ENCODE data around the gene KRT81. TPM values are rescaled to one million over a fixed set of nuclear protein-coding genes. Genes with fewer than 3 reads are reported as not detected.
"Not testable (repeated sequence)": the region's sequence is repeated elsewhere in the genome, so short reads cannot be mapped to it uniquely, and the experiment has no call there.

The KRT81 gene
- total and polyA plus RNA-seq, 4 donors: 0.45 to 2.9 TPM; not detected in 2

- H3K36me3 ChIP-seq (ENCODE audit: control insufficient read depth in 1 of 2, insufficient read depth in 2 of 2, low read length in 1 of 2): no peaks in the 10 kb centered on the region
- H3K4me1 ChIP-seq (ENCODE audit: control insufficient read depth in 1 of 2, insufficient read depth in 2 of 2, low read length in 2 of 2): no peaks in the 10 kb centered on the region
- DNase-seq (peak in 1 of 2 donors; percentile 13), ATAC-seq (ENCODE audit: low FRiP score) (no peak)
- H3K9me3 ChIP-seq (ENCODE audit: control insufficient read depth, low read length): no peaks in the 10 kb centered on the region
- WGBS, 2 donors: 50 to 75% methylated on average over 2 of the region's 2 CpGs
- H3K27me3 ChIP-seq (ENCODE audit: control insufficient read depth in 1 of 2, insufficient read depth in 2 of 2, low read length in 1 of 2): no peaks in the 10 kb centered on the region
- no peak overlapping the region for H3K27ac ChIP-seq (ENCODE audit: low read depth in 1 of 2, low read length in 2 of 2)
- H3K4me3 ChIP-seq (ENCODE audit: low read length in 2 of 2): no peak overlapping the region
- intact Hi-C loops (cut with DNase I): no loop called here
Measured at GRCh38 chr12:52256584-52256935, 34.8 kb downstream of the KRT81 start.

DNA sequence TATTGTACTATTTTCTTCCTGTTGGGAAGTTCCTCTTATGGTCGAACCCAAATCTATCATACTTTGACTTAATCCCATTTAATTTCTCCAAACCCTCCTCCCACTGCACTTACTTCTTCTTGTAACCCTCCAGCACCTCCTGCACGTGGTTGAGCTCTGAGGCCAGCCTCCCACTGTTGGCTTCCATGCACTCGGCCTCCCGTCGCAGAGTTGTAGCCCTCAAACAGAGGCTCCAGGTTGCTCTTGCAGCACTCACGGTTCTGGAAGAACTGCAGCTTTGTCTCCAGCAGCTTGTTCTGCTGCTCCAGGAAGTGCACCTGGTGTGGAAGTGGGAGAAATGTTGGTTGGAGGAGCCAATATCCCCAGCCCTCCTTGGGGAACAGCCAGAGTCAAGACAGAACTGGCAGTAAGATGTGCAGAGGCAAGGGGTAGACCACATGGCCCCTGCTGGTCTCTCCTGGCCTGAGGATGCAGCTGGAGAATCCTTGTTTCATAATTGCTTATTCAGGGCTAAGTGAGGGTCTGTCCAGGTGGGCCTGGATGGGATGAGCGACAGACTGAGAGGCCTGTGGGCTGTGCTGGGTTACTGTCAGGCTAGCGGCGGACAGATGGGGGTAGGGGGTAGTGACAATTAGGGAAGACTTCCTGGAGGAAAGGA lies 35.3 kb downstream of the KRT81 start:
- 94 to 96% methylated on average over 9 of the region's 9 CpGs for WGBS, 2 donors
- ATAC-seq (ENCODE audit: low FRiP score) (no peak), DNase-seq (peak in 1 of 2 donors; percentile 44)
- H3K27me3 ChIP-seq (ENCODE audit: control insufficient read depth in 1 of 2, insufficient read depth in 2 of 2, low read length in 1 of 2): no peaks in the 10 kb centered on the region
- H3K36me3 ChIP-seq (ENCODE audit: control insufficient read depth in 1 of 2, insufficient read depth in 2 of 2, low read length in 1 of 2): no peaks in the 10 kb centered on the region
- no peak overlapping the region for H3K27ac ChIP-seq (ENCODE audit: low read depth in 1 of 2, low read length in 2 of 2)
- H3K9me3 ChIP-seq (ENCODE audit: control insufficient read depth, low read length): no peaks in the 10 kb centered on the region
- intact Hi-C loops (cut with DNase I): no loop called here
- H3K4me1 ChIP-seq (ENCODE audit: control insufficient read depth in 1 of 2, insufficient read depth in 2 of 2, low read length in 2 of 2): no peaks in the 10 kb centered on the region
- H3K4me3 ChIP-seq (ENCODE audit: low read length in 2 of 2): no peak overlapping the region

GRCh38 chr12:52254965-52255751 lies 36.2 kb downstream of the KRT81 start:
- no peaks in the 10 kb centered on the region for H3K36me3 ChIP-seq (ENCODE audit: control insufficient read depth in 1 of 2, insufficient read depth in 2 of 2, low read length in 1 of 2)
- no peaks in the 10 kb centered on the region for H3K27me3 ChIP-seq (ENCODE audit: control insufficient read depth in 1 of 2, insufficient read depth in 2 of 2, low read length in 1 of 2)
- intact Hi-C loops (cut with DNase I): no loop called here
- H3K4me3 ChIP-seq (ENCODE audit: low read length in 2 of 2): no peak overlapping the region
- no peaks in the 10 kb centered on the region for H3K4me1 ChIP-seq (ENCODE audit: control insufficient read depth in 1 of 2, insufficient read depth in 2 of 2, low read length in 2 of 2)
- 82% methylated on average over 7 of the region's 7 CpGs for WGBS, 2 donors
- peak in 1 of 2 donors; percentile 23 for DNase-seq
- H3K27ac ChIP-seq (ENCODE audit: low read depth in 1 of 2, low read length in 2 of 2): no peak overlapping the region
- no peaks in the 10 kb centered on the region for H3K9me3 ChIP-seq (ENCODE audit: control insufficient read depth, low read length)
- no peak for ATAC-seq (ENCODE audit: low FRiP score)

DNA sequence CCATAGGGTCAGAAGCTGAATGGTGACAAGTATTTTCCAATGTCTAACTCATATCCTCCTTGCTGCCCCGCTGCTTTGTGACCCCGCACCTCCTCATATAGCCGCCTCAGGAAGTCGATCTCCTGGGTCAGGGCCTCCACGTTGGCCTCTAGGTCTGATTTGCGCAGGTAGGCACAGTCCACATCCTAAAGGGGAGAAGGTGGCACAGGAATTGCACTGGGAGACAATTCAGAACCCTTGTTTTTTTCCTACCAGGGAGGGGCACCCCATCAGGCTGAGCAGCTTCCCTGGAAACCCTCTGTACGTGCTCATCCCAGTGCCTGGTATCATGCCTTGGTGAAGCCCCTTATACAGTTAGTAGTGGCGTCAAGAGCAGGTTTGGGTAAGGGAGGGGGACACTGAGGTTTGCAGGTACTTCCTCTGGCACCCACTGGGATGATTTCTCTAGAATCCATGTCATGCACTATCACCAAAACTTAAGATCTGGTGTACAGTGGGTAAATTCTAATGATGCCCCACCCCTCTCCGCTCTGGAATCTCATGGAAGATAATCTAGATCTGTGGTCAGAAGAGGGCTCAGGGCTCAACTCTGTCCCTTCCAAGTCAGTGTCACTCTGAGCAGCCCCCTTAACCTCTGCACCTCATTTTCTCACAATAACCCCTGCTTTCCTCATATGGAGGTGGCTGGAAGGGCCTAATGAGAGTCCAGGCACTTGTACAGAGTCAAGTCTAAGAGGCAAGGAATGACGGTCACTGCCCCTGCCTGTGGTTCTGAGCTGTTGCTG lies 37.0 kb downstream of the KRT81 start:
- intact Hi-C loops (cut with DNase I): no loop called here
- Histone ChIP-seq H3K4me3 (ENCODE audit: low read length in 2 of 2) (no peak overlapping the region), H3K27me3 (ENCODE audit: control insufficient read depth in 1 of 2, insufficient read depth in 2 of 2, low read length in 1 of 2) (no peaks in the 10 kb centered on the region), H3K27ac (ENCODE audit: low read depth in 1 of 2, low read length in 2 of 2) (no peak overlapping the region), H3K9me3 (ENCODE audit: control insufficient read depth, low read length) (no peaks in the 10 kb centered on the region), H3K4me1 (ENCODE audit: control insufficient read depth in 1 of 2, insufficient read depth in 2 of 2, low read length in 2 of 2) (no peaks in the 10 kb centered on the region), H3K36me3 (ENCODE audit: control insufficient read depth in 1 of 2, insufficient read depth in 2 of 2, low read length in 1 of 2) (no peaks in the 10 kb centered on the region)
- peak in 1 of 2 donors; percentile 34 for DNase-seq
- no peak for ATAC-seq (ENCODE audit: low FRiP score)
- 91 to 95% methylated on average over 10 of the region's 10 CpGs for WGBS, 2 donors

DNA sequence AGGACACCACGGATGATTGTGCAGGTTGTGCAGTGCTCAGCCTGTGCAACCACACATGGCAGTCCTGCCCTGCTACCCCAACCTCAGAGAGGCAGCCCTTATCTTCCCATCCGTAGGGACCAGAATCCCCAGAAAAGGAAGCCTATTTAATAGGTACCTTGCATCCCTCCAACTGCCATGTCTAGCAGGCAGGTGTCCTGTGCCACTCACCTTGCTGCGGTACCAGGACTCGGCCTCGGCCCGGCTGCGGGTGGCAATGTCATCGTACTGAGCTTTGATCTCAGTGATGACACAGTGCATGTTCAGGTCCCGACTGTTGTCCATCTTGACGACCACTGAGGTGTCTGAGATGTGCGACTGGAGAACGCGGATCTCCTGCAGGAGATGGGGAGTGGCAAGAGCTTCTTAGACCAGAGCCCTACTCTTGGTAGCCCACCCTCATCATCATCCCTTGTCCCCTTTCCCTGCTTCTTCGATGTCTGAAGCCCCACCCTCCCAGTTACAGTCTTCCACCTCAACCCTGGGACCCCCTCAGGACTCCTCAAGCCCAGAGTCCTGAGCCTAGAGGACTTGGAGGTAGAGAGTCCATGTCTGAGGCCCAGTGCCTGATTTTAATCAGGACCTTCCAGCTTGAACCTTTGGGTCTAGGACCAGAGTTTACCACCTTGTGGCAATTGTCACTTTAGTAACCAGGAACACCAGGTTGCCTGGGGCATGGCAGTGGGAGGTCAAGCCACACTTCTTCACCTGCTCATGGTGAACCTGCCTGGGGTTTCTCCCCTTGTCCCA lies 37.7 kb downstream of the KRT81 start:
- no peak for ATAC-seq (ENCODE audit: low FRiP score)
- intact Hi-C loops (cut with DNase I): no loop called here
- Histone ChIP-seq H3K36me3 (ENCODE audit: control insufficient read depth in 1 of 2, insufficient read depth in 2 of 2, low read length in 1 of 2) (no peaks in the 10 kb centered on the region), H3K27me3 (ENCODE audit: control insufficient read depth in 1 of 2, insufficient read depth in 2 of 2, low read length in 1 of 2) (no peaks in the 10 kb centered on the region), H3K4me1 (ENCODE audit: control insufficient read depth in 1 of 2, insufficient read depth in 2 of 2, low read length in 2 of 2) (no peaks in the 10 kb centered on the region), H3K9me3 (ENCODE audit: control insufficient read depth, low read length) (no peaks in the 10 kb centered on the region), H3K4me3 (ENCODE audit: low read length in 2 of 2) (no peak overlapping the region), H3K27ac (ENCODE audit: low read depth in 1 of 2, low read length in 2 of 2) (no peak overlapping the region)
- 93 to 98% methylated on average over 14 of the region's 14 CpGs for WGBS, 2 donors
- DNase-seq: peak in 1 of 2 donors; percentile 62

DNA sequence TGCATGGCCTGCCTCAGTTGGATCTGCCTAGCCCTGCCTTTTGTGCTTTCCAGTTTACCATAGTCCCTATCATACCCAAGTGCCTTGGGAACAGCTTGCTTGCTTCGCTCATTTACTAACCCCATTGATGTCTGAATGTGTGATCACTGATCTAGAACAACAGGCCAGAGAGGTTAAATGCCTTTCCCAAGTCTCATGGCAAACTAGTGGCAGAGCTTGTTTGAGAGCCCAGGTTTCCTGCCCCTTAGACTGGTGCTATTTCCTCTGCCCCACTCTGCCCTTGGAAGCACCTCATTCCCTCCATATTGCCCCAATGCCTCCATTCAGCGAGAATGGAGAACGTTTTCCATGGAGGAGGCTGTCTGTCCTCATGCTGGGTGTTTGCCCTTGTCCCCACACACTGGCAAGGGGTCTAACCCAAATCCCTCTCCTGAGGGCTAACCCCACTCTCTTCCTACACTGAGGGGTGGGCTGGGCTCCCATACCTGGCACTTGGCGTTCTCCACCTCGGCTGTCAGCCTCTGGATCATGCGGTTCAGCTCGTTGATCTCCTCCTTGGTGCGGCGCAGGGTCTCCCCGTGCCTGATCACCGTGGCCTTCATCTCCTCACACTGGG lies 38.5 kb downstream of the KRT81 start:
- Histone ChIP-seq H3K4me1 (ENCODE audit: control insufficient read depth in 1 of 2, insufficient read depth in 2 of 2, low read length in 2 of 2) (no peaks in the 10 kb centered on the region), H3K9me3 (ENCODE audit: control insufficient read depth, low read length) (no peaks in the 10 kb centered on the region), H3K36me3 (ENCODE audit: control insufficient read depth in 1 of 2, insufficient read depth in 2 of 2, low read length in 1 of 2) (no peaks in the 10 kb centered on the region), H3K4me3 (ENCODE audit: low read length in 2 of 2) (no peak overlapping the region), H3K27me3 (ENCODE audit: control insufficient read depth in 1 of 2, insufficient read depth in 2 of 2, low read length in 1 of 2) (no peaks in the 10 kb centered on the region), H3K27ac (ENCODE audit: low read depth in 1 of 2, low read length in 2 of 2) (no peak overlapping the region)
- ATAC-seq (ENCODE audit: low FRiP score) (no peak), DNase-seq (peak in 1 of 2 donors; percentile 40)
- 99 to 100% methylated on average over 11 of the region's 11 CpGs for WGBS, 2 donors
- intact Hi-C loops (cut with DNase I): no loop called here

DNA sequence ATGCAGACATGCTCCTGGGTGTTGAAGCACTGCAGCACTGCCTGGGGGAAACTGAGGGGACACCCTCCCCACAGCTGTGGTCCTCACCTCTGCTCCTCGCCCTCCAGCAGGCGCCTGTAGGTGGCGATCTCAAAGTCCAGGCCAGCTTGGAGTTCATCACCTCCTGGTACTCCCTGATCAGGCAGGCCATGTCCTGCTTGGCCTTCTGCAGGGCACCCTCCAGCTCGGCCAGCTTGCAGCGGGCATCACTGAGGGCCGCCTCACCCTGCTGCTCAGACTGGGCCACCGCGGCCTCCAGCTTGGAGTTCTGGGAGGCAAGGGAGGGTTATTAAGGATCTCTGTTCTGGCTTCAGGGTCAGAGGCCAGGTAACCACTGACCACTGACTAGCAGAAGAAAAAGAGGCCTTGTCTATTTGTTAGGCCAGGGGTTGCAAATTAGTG lies 39.1 kb downstream of the KRT81 start:
- peak in 1 of 2 donors; percentile 51 for DNase-seq
- H3K36me3 ChIP-seq (ENCODE audit: control insufficient read depth in 1 of 2, insufficient read depth in 2 of 2, low read length in 1 of 2); H3K4me3 ChIP-seq (ENCODE audit: low read length in 2 of 2); ATAC-seq (ENCODE audit: low FRiP score); H3K9me3 ChIP-seq (ENCODE audit: control insufficient read depth, low read length); H3K4me1 ChIP-seq (ENCODE audit: control insufficient read depth in 1 of 2, insufficient read depth in 2 of 2, low read length in 2 of 2); H3K27me3 ChIP-seq (ENCODE audit: control insufficient read depth in 1 of 2, insufficient read depth in 2 of 2, low read length in 1 of 2); H3K27ac ChIP-seq (ENCODE audit: low read depth in 1 of 2, low read length in 2 of 2); intact Hi-C loops (cut with DNase I): not testable (repeated sequence)
- 97 to 98% methylated on average over 8 of the region's 8 CpGs for WGBS, 2 donors

All from aorta (tissue), 5 donors.